ENCODE measurements around the gene REPS1. TPM values are rescaled to one million over a fixed set of nuclear protein-coding genes. Genes with fewer than 3 reads are reported as not detected.
"Not testable (repeated sequence)": the region's sequence is repeated elsewhere in the genome, so short reads cannot be mapped to it uniquely, and the experiment has no call there.

Gene REPS1
- total RNA-seq, 5 donors from 2014 or later (not counting 1 experiment from before 2014, with no cell fraction given), result 43.6 to 71.3 (median 46.5) TPM

- H3K4me3 Mint-ChIP-seq, result no peak overlapping the region
- H3K4me1 Mint-ChIP-seq, result no peaks in the 10 kb centered on the region
- ChIA-PET CTCF (interaction anchor here in 1 of 2 donors (0.6 kb wide), 1 partner anchor 16 kb away, joined by 3 read pairs; no protein-coding TSS in a partner anchor), POLR2A (no interaction called here)
- ATAC-seq (replicated peaks in 1 of 4) (no peak), DNase-seq (no peak)
- H3K4me1 ChIP-seq (ENCODE audit: control insufficient read depth in 1 of 2, extremely low read depth in 1 of 2, insufficient read depth in 2 of 2, low read length in 2 of 2), result no peaks in the 10 kb centered on the region
- no peaks in the 10 kb centered on the region for H3K36me3 ChIP-seq (ENCODE audit: control insufficient read depth in 2 of 2, extremely low read depth in 1 of 2, insufficient read depth in 1 of 2, low read length in 1 of 2)
- WGBS (ENCODE audit: insufficient coverage), result 80% methylated on average over 1 of the region's 3 CpGs
- H3K9me3 ChIP-seq, result no peaks in the 10 kb centered on the region
- H3K36me3 Mint-ChIP-seq, result no peaks in the 10 kb centered on the region
- H3K27ac Mint-ChIP-seq, result no peak overlapping the region
- H3K27me3 ChIP-seq (replicated peaks in 1 of 2; ENCODE audit: control insufficient read depth in 2 of 2, extremely low read depth in 1 of 2, insufficient read depth in 2 of 2, low read length in 1 of 2), result no peaks in the 10 kb centered on the region
- H3K27ac ChIP-seq (ENCODE audit: low read length), result no peak overlapping the region
- H3K4me3 ChIP-seq (ENCODE audit: control insufficient read depth in 1 of 2, extremely low read depth in 1 of 2, low read length in 1 of 2), result no peak overlapping the region
- no peaks in the 10 kb centered on the region for H3K27me3 Mint-ChIP-seq
- H3K9me3 Mint-ChIP-seq, result no peaks in the 10 kb centered on the region
Measured at GRCh38 chr6:138996524-138996923, 8.5 kb upstream of the REPS1 start.

GRCh38 chr6:138993410-138993809, 5.4 kb upstream of the REPS1 start:
- not testable (repeated sequence) for H3K4me1 Mint-ChIP-seq

DNA sequence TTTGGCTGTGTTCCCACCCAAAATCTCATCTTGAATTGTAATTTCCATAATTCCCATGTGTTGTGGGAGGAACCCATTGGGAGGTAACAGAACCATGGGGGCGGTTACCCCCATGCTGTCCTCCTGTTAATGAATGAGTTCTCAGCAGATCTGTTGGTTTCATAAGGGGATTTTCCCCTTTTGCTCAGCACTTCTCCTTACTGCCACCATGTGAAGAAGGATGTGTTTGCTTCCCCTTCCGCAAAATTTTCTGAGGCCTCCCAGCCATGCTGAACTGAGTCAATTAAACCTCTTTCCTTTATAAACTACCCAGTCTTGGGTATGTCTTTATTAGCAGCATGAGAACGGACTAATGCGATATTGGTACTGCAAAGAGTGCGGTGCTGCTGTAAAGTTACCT, 4.9 kb upstream of the REPS1 start:
- H3K9me3 Mint-ChIP-seq; H3K27ac ChIP-seq (ENCODE audit: low read length); H3K4me1 ChIP-seq (ENCODE audit: control insufficient read depth in 1 of 2, extremely low read depth in 1 of 2, insufficient read depth in 2 of 2, low read length in 2 of 2); H3K9me3 ChIP-seq; H3K36me3 ChIP-seq (ENCODE audit: control insufficient read depth in 2 of 2, extremely low read depth in 1 of 2, insufficient read depth in 1 of 2, low read length in 1 of 2); H3K4me3 ChIP-seq (ENCODE audit: control insufficient read depth in 1 of 2, extremely low read depth in 1 of 2, low read length in 1 of 2); H3K4me1 Mint-ChIP-seq; H3K27me3 Mint-ChIP-seq; H3K36me3 Mint-ChIP-seq; H3K4me3 Mint-ChIP-seq; POLR2A ChIA-PET; H3K27ac Mint-ChIP-seq; ATAC-seq (replicated peaks in 1 of 4); H3K27me3 ChIP-seq (replicated peaks in 1 of 2; ENCODE audit: control insufficient read depth in 2 of 2, extremely low read depth in 1 of 2, insufficient read depth in 2 of 2, low read length in 1 of 2); DNase-seq: not testable (repeated sequence)
- 95% methylated on average over 3 of the region's 5 CpGs for WGBS (ENCODE audit: insufficient coverage)
- CTCF ChIA-PET, result interaction anchor here in 1 of 2 donors (0.6 kb wide), 1 partner anchor 142 kb away, joined by 3 read pairs; no protein-coding TSS in a partner anchor

More at GRCh38 chr6:138993410-138993809, 5.4 kb upstream of the REPS1 start:
- ATAC-seq (replicated peaks in 1 of 4); H3K36me3 Mint-ChIP-seq; H3K27me3 Mint-ChIP-seq; H3K9me3 ChIP-seq; DNase-seq; H3K4me3 ChIP-seq (ENCODE audit: control insufficient read depth in 1 of 2, extremely low read depth in 1 of 2, low read length in 1 of 2); H3K27ac Mint-ChIP-seq; H3K36me3 ChIP-seq (ENCODE audit: control insufficient read depth in 2 of 2, extremely low read depth in 1 of 2, insufficient read depth in 1 of 2, low read length in 1 of 2); POLR2A ChIA-PET; H3K9me3 Mint-ChIP-seq; CTCF ChIA-PET; H3K4me1 ChIP-seq (ENCODE audit: control insufficient read depth in 1 of 2, extremely low read depth in 1 of 2, insufficient read depth in 2 of 2, low read length in 2 of 2); H3K27ac ChIP-seq (ENCODE audit: low read length); H3K4me3 Mint-ChIP-seq; H3K27me3 ChIP-seq (replicated peaks in 1 of 2; ENCODE audit: control insufficient read depth in 2 of 2, extremely low read depth in 1 of 2, insufficient read depth in 2 of 2, low read length in 1 of 2): not testable (repeated sequence)
- WGBS (ENCODE audit: insufficient coverage), result 71% methylated on average over 1 of the region's 1 CpG

DNA sequence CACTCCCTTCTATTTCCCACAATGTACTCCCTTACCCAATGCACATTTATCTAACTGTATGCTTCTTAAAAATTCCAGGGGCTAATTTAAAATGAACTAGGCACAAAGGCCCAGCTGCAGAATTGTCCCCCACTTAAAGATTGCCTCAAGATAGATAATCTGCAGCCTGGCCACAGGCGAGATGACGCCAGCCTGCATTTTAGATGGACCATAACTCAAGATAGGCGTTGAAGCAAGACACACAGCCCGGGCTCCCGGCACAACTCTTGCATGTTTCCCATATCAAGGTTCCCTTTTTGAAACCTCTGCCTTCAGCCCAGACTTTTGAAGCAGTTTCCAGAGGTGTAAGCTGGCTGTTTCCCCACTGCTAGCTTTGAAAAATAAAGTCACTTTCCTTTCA, 3.2 kb upstream of the REPS1 start:
- no peak overlapping the region for H3K4me3 Mint-ChIP-seq
- H3K36me3 ChIP-seq (ENCODE audit: control insufficient read depth in 2 of 2, extremely low read depth in 1 of 2, insufficient read depth in 1 of 2, low read length in 1 of 2), result no peaks in the 10 kb centered on the region
- DNase-seq (no peak), ATAC-seq (replicated peaks in 1 of 4) (no peak)
- no peak overlapping the region for H3K27ac Mint-ChIP-seq
- H3K9me3 Mint-ChIP-seq, result no peaks in the 10 kb centered on the region
- no peaks in the 10 kb centered on the region for H3K27me3 ChIP-seq (replicated peaks in 1 of 2; ENCODE audit: control insufficient read depth in 2 of 2, extremely low read depth in 1 of 2, insufficient read depth in 2 of 2, low read length in 1 of 2)
- no peaks in the 10 kb centered on the region for H3K9me3 ChIP-seq
- H3K4me3 ChIP-seq (ENCODE audit: control insufficient read depth in 1 of 2, extremely low read depth in 1 of 2, low read length in 1 of 2), result no peak overlapping the region
- H3K36me3 Mint-ChIP-seq, result no peaks in the 10 kb centered on the region
- POLR2A ChIA-PET, result interaction anchor here in 1 of 2 donors (0.6 kb wide), 1 partner anchor 143 kb away, joined by 3 read pairs; no protein-coding TSS in a partner anchor
- H3K4me1 Mint-ChIP-seq, result peaks cover 0 to 11% (median 9%) of the 10 kb centered on the region in 3 donors
- H3K4me1 ChIP-seq (ENCODE audit: control insufficient read depth in 1 of 2, extremely low read depth in 1 of 2, insufficient read depth in 2 of 2, low read length in 2 of 2), result peaks cover 4 to 8% of the 10 kb centered on the region in 2 experiments
- CTCF ChIA-PET, result interaction anchor here in 1 of 2 donors (1.0 kb wide), 1 partner anchor 32 kb away, joined by 3 read pairs; no protein-coding TSS in a partner anchor
- 100% methylated on average over 5 of the region's 5 CpGs for WGBS (ENCODE audit: insufficient coverage)
- no peak overlapping the region for H3K27ac ChIP-seq (ENCODE audit: low read length)
- no peaks in the 10 kb centered on the region for H3K27me3 Mint-ChIP-seq

DNA sequence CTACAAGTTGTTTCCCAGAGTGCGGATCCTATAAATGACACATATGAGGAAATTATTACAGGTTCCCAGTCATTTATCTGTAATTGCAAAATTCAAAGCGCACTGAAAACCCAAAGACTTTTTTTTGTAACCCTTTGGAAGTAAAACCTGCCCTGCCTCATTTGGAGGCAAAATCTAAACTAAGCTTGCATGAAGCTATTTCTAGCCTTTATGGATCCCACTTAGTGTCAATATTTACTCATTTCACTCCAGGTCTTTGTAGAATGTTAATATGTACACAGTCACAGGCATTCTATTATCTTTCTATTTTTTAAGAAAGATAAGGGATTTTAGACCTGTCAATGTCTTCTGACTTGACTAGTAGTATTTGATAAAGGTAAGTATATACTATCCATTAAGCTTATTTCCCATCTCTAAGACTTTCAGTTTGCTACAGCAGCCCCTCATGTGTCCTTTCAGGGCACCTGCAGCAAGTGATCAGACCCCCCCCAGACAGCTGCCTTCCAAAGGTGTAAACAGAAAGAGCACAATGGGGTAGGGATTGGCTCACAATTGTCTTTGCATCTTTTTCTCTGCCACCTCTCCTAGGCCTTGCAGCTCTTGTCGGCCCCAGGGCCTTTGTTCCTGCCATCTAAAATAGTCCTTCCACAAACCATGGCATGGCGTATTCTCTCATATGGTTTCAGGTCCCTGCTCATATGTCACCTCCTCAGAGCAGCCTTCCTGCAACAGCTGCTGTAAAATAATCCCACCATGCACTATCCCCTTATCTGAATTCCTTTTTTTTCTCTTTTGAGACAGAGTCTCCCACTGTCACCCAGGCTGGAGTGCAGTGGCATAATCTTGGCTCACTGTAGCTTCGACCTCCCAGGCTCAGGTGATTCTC, 1.3 kb upstream of the REPS1 start:
- Mint-ChIP-seq H3K4me1 (peaks cover 0 to 11% (median 9%) of the 10 kb centered on the region in 3 donors), H3K36me3 (no peaks in the 10 kb centered on the region), H3K27me3 (no peaks in the 10 kb centered on the region), H3K9me3 (no peaks in the 10 kb centered on the region), H3K27ac (peak overlapping the region; percentile 62 to 93), H3K4me3 (peak overlapping the region; percentile 0 to 91 (median 90))
- ChIA-PET CTCF (interaction anchor here (0.5 to 1.9 kb wide), 16 partner anchors 10 to 874 kb away, joined by 3 to 8 read pairs (median 3); no protein-coding TSS in a partner anchor), POLR2A (interaction anchor here (0.5 to 1.3 kb wide), 5 partner anchors 12 to 385 kb away, joined by 3 to 7 read pairs (median 4); partner anchors contain the start of gene CITED2 (in 1 of the 2))
- no peaks in the 10 kb centered on the region for H3K27me3 ChIP-seq (replicated peaks in 1 of 2; ENCODE audit: control insufficient read depth in 2 of 2, extremely low read depth in 1 of 2, insufficient read depth in 2 of 2, low read length in 1 of 2)
- DNase-seq (no peak), ATAC-seq (replicated peaks in 1 of 4) (no peak)
- H3K27ac ChIP-seq (ENCODE audit: low read length), result peak overlapping the region; percentile 66
- H3K4me1 ChIP-seq (ENCODE audit: control insufficient read depth in 1 of 2, extremely low read depth in 1 of 2, insufficient read depth in 2 of 2, low read length in 2 of 2), result peaks cover 12% of the 10 kb centered on the region in 2 experiments
- H3K36me3 ChIP-seq (ENCODE audit: control insufficient read depth in 2 of 2, extremely low read depth in 1 of 2, insufficient read depth in 1 of 2, low read length in 1 of 2), result no peaks in the 10 kb centered on the region
- H3K4me3 ChIP-seq (ENCODE audit: control insufficient read depth in 1 of 2, extremely low read depth in 1 of 2, low read length in 1 of 2), result no peak overlapping the region
- WGBS (ENCODE audit: insufficient coverage), result 93% methylated on average over 4 of the region's 5 CpGs
- H3K9me3 ChIP-seq, result no peaks in the 10 kb centered on the region

DNA sequence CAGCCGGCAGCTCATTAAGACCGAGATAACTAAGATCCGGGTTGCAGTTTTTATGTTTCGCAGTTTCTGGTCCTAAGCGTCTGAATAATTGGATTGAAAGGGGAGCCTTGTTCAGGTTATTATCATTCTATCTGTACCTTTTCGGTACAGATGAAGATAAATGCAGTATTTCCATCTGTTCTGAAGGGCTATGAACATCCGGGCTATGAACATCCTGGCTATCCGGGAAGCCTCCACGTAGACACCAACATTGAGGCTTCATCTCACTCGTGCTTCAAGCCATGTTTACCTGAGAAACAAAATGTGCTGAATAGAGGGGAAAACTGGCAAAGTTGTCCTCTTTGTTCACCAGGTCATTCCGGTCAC, 399 bp upstream of the REPS1 start:
- CTCF ChIA-PET, result interaction anchor here (0.6 to 1.9 kb wide), 6 partner anchors 9 to 231 kb away, joined by 3 to 8 read pairs (median 4); no protein-coding TSS in a partner anchor
- 0% methylated on average over 2 of the region's 11 CpGs for WGBS (ENCODE audit: insufficient coverage)

More for the DNA sequence above, 399 bp upstream of the REPS1 start:
- Histone ChIP-seq H3K27me3 (replicated peaks in 1 of 2; ENCODE audit: control insufficient read depth in 2 of 2, extremely low read depth in 1 of 2, insufficient read depth in 2 of 2, low read length in 1 of 2) (no peaks in the 10 kb centered on the region), H3K4me1 (ENCODE audit: control insufficient read depth in 1 of 2, extremely low read depth in 1 of 2, insufficient read depth in 2 of 2, low read length in 2 of 2) (peaks cover 13 to 20% of the 10 kb centered on the region in 2 experiments), H3K36me3 (ENCODE audit: control insufficient read depth in 2 of 2, extremely low read depth in 1 of 2, insufficient read depth in 1 of 2, low read length in 1 of 2) (no peaks in the 10 kb centered on the region), H3K27ac (ENCODE audit: low read length) (peak overlapping the region; percentile 66), H3K9me3 (no peaks in the 10 kb centered on the region), H3K4me3 (ENCODE audit: control insufficient read depth in 1 of 2, extremely low read depth in 1 of 2, low read length in 1 of 2) (peak overlapping the region; percentile 56 to 83)
- peak; percentile 10 to 29 (median 16) for ATAC-seq (replicated peaks in 1 of 4)
- no peaks in the 10 kb centered on the region for H3K9me3 Mint-ChIP-seq
- DNase-seq, result peak in 4 of 35 experiments; percentile 10 to 51 (median 24)
- H3K4me1 Mint-ChIP-seq, result peaks cover 0 to 11% (median 9%) of the 10 kb centered on the region in 3 donors
- peak overlapping the region; percentile 86 to 93 for H3K27ac Mint-ChIP-seq
- H3K36me3 Mint-ChIP-seq, result no peaks in the 10 kb centered on the region
- POLR2A ChIA-PET, result interaction anchor here in 1 of 2 donors (1.3 kb wide), 1 partner anchor 45 kb away, joined by 3 read pairs; no protein-coding TSS in a partner anchor
- H3K27me3 Mint-ChIP-seq, result no peaks in the 10 kb centered on the region
- H3K4me3 Mint-ChIP-seq, result peak overlapping the region in 2 of 3 donors; percentile 90 to 91

All from T-cell (primary cell).